ENCODE data around the gene THSD4.

The THSD4 gene

DNA sequence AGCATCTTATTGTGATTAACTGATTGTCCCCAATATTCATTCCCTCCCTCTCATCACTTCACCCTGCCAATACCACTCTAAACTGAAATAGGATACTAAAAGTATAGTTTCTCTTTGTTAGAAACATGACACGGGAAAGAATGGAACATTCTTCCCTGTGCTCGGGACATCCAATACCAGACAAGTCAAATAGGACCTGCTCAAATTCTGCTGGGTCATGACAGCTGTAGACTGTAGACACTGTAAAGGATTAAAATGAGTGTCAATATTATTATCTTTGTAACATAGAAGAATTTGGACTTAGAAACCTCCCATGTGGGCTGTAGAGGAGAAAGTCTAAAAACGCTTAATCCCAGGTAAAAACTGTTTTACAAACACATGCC lies 380.1 kb downstream of the THSD4 start:
- no peak for DNase-seq (ENCODE audit: low read depth in 2 of 2)

DNA sequence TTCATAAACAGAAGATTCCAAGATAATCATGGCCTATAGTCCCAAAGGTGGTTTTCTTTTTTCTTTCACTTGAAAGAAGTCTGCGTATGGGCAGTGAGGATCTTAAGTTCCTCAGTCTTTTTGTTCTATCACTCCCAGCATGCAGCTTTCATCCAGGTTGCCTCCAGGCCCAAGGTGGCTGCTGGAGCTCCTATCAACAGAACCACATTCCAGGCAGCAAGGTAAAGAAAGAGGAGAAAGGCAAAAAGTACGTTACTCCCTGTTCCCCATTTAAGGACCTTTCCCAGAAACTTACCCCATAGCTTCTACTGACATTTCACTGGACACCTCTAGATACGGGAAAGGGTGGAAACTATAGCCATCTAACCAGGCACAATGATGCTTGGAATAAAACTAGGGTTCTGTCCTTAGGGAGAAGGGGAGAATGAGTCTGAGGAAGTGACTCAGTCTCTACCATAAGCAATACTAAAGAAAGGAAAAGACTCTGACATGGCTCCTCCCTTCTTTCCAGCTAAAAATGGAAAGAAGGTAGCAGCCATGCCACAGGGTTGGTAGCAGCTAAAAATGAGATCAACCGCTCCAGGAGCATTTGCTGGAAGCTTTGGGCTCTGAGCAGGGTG lies 381.2 kb downstream of the THSD4 start:
- no peak for DNase-seq (ENCODE audit: low read depth in 2 of 2)

- no peak for DNase-seq (ENCODE audit: low read depth in 2 of 2)
These were observed 386.2 kb downstream of the THSD4 start for GRCh38 chr15:71501344-71502076.

GRCh38 chr15:71502077-71502432 lies 386.8 kb downstream of the THSD4 start:
- DNase-seq (ENCODE audit: low read depth in 2 of 2), result no peak

- no peak for DNase-seq (ENCODE audit: low read depth in 2 of 2)
These were observed 390.7 kb downstream of the THSD4 start for GRCh38 chr15:71505962-71506361.

- no peak for DNase-seq (ENCODE audit: low read depth in 2 of 2)
These were observed 391.7 kb downstream of the THSD4 start for GRCh38 chr15:71506946-71507345.

GRCh38 chr15:71508081-71508682 lies 392.9 kb downstream of the THSD4 start:
- no peak for DNase-seq (ENCODE audit: low read depth in 2 of 2)

DNA sequence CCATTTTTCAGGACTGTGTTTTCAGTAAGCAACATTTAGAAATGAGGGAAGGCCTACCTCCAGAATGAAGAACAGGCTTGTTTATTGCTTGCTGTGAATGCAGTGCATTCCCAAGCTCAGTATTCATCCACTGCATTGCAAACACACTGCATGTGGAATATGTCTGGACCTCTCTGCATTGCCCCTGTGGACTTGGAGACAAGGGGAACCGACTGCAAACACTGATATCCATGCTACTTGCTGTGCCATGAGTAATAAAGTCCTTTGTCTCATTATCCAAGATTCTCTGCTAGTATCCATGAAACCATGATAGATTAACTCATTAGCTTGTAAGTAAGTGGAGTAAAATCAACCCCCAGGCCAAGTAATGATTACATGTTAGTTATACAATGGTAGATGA lies 393.9 kb downstream of the THSD4 start:
- no peak for DNase-seq (ENCODE audit: low read depth in 2 of 2)

DNA sequence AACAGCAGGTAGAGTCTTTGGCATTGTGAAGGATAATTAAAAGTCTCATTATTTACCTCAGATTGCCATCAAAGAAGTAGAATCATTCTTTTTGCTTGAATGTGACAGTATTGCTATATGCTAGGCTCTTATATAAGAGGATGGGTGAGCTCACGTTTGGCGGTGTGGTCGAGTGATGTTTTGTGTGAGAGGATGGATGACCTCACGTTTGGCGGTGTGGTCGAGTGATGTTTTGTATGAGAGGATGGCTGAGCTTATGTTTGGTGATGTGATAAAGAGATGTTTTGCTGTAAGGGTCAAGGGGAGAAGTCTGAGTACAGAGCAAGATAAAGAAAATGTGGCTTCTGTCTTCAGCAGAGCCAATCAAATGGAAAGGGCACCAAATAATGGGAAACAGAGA lies 395.5 kb downstream of the THSD4 start:
- no peak for DNase-seq (ENCODE audit: low read depth in 2 of 2)

- DNase-seq (ENCODE audit: low read depth in 2 of 2), result no peak
These were observed 396.8 kb downstream of the THSD4 start for GRCh38 chr15:71511796-71512681.

GRCh38 chr15:71512682-71513006 lies 397.4 kb downstream of the THSD4 start:
- no peak for DNase-seq (ENCODE audit: low read depth in 2 of 2)

GRCh38 chr15:71515375-71516186 lies 400.3 kb downstream of the THSD4 start:
- no peak for DNase-seq (ENCODE audit: low read depth in 2 of 2)

DNA sequence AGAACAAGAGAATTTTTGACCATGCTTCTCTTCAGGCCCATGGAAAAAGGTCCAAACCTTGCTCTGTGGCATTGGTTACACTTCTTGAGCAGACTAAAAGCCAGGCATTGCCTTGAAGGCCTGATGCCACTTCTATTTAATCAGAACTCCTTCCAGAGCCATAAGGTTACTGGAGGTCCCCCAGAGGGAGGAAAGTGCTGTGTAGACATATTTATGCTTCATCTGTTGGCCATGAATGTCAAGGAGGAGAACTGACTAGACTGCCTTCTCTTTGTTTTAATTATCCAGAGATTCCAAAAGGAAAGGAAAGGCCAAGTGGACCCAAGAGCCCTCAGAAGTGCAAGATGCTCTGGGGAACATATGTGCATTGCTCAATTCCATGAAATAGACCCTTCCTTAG lies 402.5 kb downstream of the THSD4 start:
- DNase-seq (ENCODE audit: low read depth in 2 of 2), result no peak

GRCh38 chr15:71518661-71519060 lies 403.4 kb downstream of the THSD4 start:
- no peak for DNase-seq (ENCODE audit: low read depth in 2 of 2)

GRCh38 chr15:71526060-71526820 lies 411.0 kb downstream of the THSD4 start:
- peak; percentile 37 to 44 for DNase-seq (ENCODE audit: low read depth in 2 of 2)

DNA sequence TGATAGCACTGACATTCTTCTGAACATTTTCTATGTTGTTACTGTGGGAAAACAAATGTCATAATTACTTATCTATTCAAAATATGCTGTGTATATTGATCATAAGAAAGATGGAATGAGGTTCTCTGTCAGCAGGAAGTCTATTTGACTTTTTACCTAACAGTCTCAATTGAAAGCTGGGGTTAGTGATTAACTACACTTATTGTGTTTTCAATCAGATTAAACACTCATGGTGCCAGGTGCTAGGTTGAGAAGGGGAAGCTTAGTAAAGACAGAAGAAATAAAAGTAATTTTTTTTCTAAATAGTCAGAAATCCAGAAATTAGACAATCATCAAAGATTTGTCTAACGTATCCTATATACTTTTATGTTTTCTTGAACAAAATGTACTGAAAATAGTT lies 414.1 kb downstream of the THSD4 start:
- DNase-seq (ENCODE audit: low read depth in 2 of 2), result no peak

GRCh38 chr15:71530116-71530515 lies 414.8 kb downstream of the THSD4 start:
- no peak for DNase-seq (ENCODE audit: low read depth in 2 of 2)

DNA sequence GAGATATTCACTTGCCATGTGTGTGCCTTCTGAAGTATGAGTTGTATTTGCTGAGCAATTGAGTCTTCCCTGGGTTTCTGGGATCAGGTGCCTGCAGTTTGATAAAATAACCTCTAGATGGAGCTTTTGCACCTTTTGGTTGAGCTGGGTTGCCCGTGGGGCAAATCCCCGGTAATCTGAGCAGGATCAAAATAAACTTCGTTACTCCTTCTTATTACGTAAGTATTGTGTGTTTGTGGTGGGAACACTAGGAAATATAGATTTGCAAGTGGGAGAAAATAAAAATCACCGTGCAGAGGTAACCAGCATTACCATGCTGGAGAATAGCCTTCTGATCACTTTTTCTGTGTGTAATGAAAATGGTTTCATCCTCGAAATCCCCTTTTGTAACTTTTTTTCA lies 417.7 kb downstream of the THSD4 start:
- DNase-seq (ENCODE audit: low read depth in 2 of 2), result no peak

DNA sequence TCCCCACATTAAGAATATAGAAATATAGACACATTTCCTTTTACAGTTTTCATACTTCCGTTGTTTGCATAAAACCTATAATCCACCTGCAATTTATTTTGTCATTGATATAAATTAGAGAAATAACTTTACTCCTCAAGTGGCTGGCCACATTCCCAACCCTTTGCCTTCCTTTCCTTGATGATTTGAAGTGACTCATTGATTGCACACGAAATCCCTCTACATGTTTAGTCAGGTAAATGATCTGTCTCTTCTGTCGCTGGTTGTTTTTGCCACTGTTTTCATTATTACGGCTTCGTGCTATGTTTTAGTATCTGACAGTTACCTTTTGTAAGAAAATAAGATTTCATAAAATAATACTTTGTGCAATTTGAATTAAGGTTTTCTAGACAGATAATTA lies 422.9 kb downstream of the THSD4 start:
- DNase-seq (ENCODE audit: low read depth in 2 of 2), result no peak

DNA sequence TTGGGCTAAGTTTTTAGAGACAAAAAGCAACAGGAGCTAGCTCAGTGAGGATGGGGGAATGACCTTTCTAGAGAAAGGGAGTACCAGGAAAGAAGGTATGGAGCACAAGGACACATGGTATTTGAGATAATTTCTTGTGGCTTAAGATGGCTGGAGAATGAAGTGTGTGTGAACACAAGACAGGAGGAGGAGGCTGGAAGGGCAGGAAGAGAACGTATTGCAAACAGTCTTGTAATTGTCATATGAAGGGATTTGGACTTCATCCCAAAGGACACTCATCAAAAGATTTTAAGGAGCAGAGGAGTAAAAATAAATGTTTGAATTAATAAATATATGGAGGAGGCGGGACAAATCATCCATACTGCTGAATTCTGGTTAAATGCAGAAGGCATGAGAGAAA lies 426.5 kb downstream of the THSD4 start:
- no peak for DNase-seq (ENCODE audit: low read depth in 2 of 2)

DNA sequence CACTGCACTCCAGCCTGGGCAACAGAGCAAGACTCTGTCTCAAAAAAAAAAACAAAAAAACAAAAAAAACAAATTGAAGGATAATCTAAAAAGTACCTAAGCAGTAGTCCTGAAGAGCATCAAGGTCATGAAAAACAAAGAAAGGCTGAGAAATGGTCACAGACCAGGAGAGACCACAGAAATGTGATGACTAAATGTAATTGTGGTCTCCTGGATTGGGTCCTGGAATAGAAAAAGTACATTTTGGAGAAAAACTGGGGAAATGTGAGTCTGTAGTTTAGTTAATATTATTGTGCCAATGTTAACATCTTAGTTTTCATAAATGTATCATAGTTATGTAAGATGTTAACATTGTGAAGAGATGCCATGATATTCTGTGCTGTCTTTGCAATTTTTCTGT lies 427.6 kb downstream of the THSD4 start:
- DNase-seq (ENCODE audit: low read depth in 2 of 2), result no peak

Data from fibroblast of skin of left biceps (primary cell).